ENCODE results near the gene GPR108. TPM values are rescaled to one million over a fixed set of nuclear protein-coding genes. Genes with fewer than 3 reads are reported as not detected.

The GPR108 gene
- total and polyA plus RNA-seq, 2 of the 13 experiments (the other 11 are each of a cell fraction or from before 2014, with no cell fraction given) = 36.4 to 63.0 TPM

DNA sequence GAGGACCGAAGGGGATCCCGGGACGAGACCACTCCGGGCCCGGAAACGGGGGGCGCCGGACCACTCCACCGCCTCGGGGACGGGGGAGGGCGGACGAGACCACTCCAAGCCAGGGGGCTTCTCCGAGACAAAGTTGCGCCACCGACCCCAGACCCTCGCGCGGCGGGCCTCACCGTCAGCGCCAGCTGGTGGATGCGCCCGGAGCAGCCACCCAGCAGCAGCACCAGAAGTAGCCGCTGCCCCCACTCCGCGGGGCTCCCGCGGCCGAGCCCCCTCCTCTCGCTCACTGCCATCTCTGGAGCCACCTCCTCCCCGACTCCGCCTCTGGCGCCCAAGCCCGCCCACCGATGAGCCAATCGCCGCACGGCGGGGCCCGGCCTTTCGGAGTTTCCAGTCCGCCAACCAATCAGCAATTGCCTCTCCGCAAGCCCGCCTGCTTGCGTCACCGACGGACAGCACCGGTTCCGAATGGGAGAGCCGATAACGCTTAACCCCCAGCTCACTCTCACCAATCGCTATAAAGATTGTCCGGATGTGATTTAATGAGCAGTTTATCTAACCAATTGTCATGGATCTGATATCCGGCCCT, at the start of gene GPR108 (continued):
- TF ChIP-seq, protein P1, sequence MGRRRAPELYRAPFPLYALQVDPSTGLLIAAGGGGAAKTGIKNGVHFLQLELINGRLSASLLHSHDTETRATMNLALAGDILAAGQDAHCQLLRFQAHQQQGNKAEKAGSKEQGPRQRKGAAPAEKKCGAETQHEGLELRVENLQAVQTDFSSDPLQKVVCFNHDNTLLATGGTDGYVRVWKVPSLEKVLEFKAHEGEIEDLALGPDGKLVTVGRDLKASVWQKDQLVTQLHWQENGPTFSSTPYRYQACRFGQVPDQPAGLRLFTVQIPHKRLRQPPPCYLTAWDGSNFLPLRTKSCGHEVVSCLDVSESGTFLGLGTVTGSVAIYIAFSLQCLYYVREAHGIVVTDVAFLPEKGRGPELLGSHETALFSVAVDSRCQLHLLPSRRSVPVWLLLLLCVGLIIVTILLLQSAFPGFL (CRISPR knock-in tag; IDR thresholded peaks at IDR 0.05) = no peak
- TF ChIP-seq MZF1 (CRISPR knock-in tag; IDR thresholded peaks at IDR 0.05; ENCODE audit: borderline replicate concordance) (no peak), HNF4A (CRISPR knock-in tag; IDR thresholded peaks at IDR 0.05) (no peak), PPARG (CRISPR knock-in tag; conservative IDR thresholded peaks at IDR 0.05) (no peak; the same call in 1 of the 2 replicates), PCBP1 (IDR thresholded peaks at IDR 0.05; ENCODE audit: borderline replicate concordance, low read depth, low read length) (peak; percentile 96; the same call in 1 of the 2 replicates), SRSF1 (optimal IDR thresholded peaks at IDR 0.05; ENCODE audit: low read depth, low read length) (peak; percentile 70)
- TF ChIP-seq, protein P2, sequence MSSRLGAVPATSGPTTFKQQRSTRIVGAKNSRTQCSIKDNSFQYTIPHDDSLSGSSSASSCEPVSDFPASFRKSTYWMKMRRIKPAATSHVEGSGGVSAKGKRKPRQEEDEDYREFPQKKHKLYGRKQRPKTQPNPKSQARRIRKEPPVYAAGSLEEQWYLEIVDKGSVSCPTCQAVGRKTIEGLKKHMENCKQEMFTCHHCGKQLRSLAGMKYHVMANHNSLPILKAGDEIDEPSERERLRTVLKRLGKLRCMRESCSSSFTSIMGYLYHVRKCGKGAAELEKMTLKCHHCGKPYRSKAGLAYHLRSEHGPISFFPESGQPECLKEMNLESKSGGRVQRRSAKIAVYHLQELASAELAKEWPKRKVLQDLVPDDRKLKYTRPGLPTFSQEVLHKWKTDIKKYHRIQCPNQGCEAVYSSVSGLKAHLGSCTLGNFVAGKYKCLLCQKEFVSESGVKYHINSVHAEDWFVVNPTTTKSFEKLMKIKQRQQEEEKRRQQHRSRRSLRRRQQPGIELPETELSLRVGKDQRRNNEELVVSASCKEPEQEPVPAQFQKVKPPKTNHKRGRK (CRISPR knock-in tag; IDR thresholded peaks at IDR 0.05) = no peak
- TF ChIP-seq, protein P3, sequence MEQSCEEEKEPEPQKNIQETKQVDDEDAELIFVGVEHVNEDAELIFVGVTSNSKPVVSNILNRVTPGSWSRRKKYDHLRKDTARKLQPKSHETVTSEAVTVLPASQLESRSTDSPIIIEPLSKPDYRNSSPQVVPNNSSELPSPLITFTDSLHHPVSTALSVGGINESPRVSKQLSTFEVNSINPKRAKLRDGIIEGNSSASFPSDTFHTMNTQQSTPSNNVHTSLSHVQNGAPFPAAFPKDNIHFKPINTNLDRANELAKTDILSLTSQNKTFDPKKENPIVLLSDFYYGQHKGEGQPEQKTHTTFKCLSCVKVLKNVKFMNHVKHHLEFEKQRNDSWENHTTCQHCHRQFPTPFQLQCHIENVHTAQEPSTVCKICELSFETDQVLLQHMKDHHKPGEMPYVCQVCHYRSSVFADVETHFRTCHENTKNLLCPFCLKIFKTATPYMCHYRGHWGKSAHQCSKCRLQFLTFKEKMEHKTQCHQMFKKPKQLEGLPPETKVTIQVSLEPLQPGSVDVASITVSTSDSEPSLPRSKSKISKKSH (CRISPR knock-in tag; IDR thresholded peaks at IDR 0.05; ENCODE audit: borderline replicate concordance) = no peak
- TF ChIP-seq, protein P4, sequence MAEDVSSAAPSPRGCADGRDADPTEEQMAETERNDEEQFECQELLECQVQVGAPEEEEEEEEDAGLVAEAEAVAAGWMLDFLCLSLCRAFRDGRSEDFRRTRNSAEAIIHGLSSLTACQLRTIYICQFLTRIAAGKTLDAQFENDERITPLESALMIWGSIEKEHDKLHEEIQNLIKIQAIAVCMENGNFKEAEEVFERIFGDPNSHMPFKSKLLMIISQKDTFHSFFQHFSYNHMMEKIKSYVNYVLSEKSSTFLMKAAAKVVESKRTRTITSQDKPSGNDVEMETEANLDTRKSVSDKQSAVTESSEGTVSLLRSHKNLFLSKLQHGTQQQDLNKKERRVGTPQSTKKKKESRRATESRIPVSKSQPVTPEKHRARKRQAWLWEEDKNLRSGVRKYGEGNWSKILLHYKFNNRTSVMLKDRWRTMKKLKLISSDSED (CRISPR knock-in tag; IDR thresholded peaks at IDR 0.05) = no peak
- TF ChIP-seq, protein P5, sequence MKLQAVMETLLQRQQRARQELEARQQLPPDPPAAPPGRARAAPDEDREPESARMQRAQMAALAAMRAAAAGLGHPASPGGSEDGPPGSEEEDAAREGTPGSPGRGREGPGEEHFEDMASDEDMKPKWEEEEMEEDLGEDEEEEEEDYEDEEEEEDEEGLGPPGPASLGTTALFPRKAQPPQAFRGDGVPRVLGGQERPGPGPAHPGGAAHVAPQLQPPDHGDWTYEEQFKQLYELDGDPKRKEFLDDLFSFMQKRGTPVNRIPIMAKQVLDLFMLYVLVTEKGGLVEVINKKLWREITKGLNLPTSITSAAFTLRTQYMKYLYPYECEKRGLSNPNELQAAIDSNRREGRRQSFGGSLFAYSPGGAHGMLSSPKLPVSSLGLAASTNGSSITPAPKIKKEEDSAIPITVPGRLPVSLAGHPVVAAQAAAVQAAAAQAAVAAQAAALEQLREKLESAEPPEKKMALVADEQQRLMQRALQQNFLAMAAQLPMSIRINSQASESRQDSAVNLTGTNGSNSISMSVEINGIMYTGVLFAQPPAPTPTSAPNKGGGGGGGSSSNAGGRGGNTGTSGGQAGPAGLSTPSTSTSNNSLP (IDR thresholded peaks at IDR 0.05; ENCODE audit: low read depth, low read length) = peak; percentile 81
- TF ChIP-seq, protein P6, sequence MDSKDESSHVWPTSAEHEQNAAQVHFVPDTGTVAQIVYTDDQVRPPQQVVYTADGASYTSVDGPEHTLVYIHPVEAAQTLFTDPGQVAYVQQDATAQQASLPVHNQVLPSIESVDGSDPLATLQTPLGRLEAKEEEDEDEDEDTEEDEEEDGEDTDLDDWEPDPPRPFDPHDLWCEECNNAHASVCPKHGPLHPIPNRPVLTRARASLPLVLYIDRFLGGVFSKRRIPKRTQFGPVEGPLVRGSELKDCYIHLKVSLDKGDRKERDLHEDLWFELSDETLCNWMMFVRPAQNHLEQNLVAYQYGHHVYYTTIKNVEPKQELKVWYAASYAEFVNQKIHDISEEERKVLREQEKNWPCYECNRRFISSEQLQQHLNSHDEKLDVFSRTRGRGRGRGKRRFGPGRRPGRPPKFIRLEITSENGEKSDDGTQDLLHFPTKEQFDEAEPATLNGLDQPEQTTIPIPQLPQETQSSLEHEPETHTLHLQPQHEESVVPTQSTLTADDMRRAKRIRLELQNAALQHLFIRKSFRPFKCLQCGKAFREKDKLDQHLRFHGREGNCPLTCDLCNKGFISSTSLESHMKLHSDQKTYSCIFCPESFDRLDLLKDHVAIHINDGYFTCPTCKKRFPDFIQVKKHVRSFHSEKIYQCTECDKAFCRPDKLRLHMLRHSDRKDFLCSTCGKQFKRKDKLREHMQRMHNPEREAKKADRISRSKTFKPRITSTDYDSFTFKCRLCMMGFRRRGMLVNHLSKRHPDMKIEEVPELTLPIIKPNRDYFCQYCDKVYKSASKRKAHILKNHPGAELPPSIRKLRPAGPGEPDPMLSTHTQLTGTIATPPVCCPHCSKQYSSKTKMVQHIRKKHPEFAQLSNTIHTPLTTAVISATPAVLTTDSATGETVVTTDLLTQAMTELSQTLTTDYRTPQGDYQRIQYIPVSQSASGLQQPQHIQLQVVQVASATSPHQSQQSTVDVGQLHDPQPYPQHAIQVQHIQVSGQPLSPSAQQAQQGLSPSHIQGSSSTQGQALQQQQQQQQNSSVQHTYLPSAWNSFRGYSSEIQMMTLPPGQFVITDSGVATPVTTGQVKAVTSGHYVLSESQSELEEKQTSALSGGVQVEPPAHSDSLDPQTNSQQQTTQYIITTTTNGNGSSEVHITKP (CRISPR knock-in tag; IDR thresholded peaks at IDR 0.05; ENCODE audit: low read depth) = peak; percentile 99
- TF ChIP-seq, protein P7, sequence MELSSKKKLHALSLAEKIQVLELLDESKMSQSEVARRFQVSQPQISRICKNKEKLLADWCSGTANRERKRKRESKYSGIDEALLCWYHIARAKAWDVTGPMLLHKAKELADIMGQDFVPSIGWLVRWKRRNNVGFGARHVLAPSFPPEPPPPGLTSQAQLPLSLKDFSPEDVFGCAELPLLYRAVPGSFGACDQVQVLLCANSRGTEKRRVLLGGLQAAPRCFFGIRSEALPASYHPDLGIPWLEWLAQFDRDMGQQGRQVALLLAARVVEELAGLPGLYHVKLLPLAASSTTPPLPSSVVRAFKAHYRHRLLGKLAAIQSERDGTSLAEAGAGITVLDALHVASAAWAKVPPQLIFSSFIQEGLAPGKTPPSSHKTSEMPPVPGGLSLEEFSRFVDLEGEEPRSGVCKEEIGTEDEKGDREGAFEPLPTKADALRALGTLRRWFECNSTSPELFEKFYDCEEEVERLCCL (CRISPR knock-in tag; IDR thresholded peaks at IDR 0.05; ENCODE audit: borderline replicate concordance) = no peak
- TF ChIP-seq, protein P8, sequence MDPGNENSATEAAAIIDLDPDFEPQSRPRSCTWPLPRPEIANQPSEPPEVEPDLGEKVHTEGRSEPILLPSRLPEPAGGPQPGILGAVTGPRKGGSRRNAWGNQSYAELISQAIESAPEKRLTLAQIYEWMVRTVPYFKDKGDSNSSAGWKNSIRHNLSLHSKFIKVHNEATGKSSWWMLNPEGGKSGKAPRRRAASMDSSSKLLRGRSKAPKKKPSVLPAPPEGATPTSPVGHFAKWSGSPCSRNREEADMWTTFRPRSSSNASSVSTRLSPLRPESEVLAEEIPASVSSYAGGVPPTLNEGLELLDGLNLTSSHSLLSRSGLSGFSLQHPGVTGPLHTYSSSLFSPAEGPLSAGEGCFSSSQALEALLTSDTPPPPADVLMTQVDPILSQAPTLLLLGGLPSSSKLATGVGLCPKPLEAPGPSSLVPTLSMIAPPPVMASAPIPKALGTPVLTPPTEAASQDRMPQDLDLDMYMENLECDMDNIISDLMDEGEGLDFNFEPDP (CRISPR knock-in tag; conservative IDR thresholded peaks at IDR 0.05) = no peak
